VCaP (cell line): ENCODE measurements around the gene MORN1.

Source experiments
- H3K27ac ChIP-seq: fragments of 450-650 bp; 2 replicates; pipeline ENCODE4 v1.5.1; 2017
- TF ChIP-seq, protein P1 (sequence below): fragments of 450-650 bp; conservative IDR thresholded peaks from 2 replicates; pipeline ENCODE4 v1.5.1; 2017; ENCODE audit warnings: mild to moderate bottlenecking, moderate library complexity

Gene MORN1

DNA sequence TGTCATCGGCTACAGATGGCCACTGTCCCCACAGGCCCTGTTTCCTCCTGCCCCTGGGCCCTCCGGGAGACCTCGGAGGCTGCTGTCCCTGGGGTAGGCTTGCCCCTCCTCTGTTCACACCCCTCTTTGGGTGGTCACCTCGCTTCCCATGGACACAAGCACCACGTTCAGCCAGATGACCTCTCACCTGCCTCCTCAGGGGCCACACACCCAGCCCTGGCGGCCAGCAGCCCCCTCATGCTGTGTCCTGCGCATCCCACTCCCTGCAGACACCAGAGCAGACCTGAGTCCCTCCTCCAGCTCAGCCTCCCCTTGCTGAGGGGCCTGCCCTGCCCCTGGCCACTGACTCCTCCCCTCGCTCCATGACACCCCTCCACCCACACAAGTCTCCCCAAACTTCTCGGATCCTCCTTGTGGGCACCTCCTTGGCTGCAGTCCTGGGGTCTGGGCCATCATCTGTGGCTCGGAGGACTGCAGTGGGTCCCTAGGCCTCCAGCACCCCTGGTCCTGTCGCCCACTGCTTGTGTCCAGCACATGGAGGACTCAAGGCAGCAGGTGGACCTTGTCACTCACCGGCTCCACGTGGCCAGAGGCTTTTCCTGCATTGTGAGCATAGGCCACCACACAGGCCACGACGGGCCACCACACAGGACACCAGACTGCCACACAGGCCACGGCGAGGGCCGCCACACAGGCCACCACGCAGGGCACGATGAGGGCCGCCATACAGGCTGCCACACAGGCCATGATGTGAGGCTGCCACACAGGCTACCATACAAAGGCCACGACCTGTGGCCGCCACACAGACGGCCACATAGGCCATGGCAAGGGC lies 51.1 kb downstream of the MORN1 start:
- TF ChIP-seq, protein P1, sequence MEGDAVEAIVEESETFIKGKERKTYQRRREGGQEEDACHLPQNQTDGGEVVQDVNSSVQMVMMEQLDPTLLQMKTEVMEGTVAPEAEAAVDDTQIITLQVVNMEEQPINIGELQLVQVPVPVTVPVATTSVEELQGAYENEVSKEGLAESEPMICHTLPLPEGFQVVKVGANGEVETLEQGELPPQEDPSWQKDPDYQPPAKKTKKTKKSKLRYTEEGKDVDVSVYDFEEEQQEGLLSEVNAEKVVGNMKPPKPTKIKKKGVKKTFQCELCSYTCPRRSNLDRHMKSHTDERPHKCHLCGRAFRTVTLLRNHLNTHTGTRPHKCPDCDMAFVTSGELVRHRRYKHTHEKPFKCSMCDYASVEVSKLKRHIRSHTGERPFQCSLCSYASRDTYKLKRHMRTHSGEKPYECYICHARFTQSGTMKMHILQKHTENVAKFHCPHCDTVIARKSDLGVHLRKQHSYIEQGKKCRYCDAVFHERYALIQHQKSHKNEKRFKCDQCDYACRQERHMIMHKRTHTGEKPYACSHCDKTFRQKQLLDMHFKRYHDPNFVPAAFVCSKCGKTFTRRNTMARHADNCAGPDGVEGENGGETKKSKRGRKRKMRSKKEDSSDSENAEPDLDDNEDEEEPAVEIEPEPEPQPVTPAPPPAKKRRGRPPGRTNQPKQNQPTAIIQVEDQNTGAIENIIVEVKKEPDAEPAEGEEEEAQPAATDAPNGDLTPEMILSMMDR: no peak
- no peak overlapping the region for H3K27ac ChIP-seq

DNA sequence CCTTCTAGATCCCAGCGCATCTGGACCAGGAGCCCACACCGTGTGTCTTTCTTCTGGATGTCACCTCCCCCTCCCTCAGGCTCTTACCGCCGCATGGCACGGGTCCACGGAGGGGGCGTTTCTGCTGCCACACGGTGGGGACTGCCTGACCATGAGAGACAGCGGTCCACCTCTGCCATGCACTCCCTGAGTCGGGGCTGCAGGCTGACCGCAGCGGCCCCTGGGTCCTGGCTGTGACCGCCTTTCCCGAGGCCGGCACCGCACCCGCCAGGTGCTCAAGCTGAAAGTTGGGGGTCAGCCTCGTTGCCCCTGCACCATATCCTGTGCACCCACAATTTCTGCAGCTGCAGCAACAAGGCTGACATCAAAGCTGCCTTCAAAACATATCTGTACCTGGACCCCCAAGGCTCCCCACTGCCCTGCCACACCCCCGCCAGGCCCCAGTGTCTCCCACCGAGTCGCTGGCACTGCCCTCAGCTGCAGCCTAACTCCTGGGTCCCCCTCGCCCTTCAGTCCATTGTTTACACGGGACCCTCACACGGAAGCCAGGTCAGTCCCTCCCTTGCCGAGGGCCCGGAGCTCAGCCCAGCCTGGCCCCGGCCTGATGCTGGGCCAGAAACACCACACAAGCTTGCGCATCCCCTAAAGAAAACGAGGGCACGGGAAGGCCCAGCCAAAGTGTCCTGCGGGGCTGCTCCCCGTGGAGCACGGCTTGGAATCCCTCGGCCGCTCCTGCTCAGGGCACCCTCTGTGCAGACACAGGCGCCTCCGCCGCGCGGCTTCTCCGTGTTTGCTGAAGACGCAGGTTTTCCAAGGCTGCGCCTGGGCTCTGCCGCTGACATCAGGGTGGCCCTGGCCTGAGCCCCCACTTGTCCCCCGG lies 51.9 kb downstream of the MORN1 start:
- TF ChIP-seq, protein P1: no peak
- no peak overlapping the region for H3K27ac ChIP-seq

DNA sequence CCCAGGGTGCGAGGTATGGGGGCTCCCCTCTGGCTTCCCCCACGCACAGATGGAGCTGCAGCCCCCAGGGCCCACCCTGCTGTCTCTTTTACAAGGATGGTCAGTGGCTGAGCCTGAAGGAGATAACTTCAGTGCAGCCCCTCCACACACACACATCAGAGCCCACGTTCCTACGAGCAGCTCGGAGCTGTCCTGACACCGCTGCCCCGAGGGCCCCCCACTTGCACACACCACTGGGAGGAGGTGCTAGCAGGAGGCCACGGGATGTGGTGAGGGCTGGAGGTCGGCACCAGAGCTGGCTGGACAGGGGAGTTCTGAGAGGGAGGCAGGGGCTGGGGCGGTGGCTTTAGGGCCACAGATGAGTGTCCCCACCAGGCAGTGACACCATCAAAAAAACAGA lies 53.9 kb downstream of the MORN1 start:
- no peak overlapping the region for H3K27ac ChIP-seq
- TF ChIP-seq, protein P1: no peak

DNA sequence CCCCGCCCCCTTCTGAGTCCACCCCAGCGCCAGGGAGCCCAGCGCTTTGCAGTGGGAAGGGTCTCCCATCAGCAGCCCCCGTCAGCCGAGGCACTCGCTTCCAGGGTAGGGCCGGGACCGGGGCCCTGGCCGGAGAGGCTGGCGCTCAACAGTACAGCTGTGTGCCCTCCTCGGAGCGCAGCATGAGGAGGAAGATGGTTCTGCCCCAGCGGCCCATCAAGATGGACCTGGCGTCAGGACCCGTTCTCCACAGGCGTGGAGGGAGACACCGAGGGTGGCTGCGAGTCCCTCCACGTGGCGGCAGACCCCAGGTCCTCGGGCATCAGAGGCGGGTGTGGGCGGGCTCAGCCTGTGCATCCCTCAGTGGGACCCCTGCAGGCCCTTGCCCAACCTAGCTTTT lies 54.3 kb downstream of the MORN1 start:
- TF ChIP-seq, protein P1: no peak
- no peak overlapping the region for H3K27ac ChIP-seq

DNA sequence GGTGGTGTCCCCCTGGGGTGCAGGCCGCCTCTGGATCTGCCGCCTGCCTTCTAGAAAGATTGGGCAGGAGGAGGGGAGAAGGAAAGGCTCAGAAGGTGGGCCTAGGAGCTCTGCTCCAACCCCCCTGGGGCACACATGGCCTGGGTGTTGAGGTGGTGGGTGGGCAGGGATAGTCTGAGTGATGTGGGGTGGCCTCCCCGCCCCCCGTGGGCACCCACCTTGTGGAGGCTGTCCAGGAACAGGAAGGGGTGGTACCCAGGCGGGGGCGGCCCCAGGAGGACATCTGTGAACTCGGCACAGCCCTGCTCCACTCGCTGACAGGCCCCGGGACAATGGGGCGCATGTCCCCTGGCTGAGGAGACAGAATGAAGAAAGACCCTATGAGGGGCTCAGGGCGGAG lies 54.9 kb downstream of the MORN1 start:
- no peak overlapping the region for H3K27ac ChIP-seq
- TF ChIP-seq, protein P1: no peak

DNA sequence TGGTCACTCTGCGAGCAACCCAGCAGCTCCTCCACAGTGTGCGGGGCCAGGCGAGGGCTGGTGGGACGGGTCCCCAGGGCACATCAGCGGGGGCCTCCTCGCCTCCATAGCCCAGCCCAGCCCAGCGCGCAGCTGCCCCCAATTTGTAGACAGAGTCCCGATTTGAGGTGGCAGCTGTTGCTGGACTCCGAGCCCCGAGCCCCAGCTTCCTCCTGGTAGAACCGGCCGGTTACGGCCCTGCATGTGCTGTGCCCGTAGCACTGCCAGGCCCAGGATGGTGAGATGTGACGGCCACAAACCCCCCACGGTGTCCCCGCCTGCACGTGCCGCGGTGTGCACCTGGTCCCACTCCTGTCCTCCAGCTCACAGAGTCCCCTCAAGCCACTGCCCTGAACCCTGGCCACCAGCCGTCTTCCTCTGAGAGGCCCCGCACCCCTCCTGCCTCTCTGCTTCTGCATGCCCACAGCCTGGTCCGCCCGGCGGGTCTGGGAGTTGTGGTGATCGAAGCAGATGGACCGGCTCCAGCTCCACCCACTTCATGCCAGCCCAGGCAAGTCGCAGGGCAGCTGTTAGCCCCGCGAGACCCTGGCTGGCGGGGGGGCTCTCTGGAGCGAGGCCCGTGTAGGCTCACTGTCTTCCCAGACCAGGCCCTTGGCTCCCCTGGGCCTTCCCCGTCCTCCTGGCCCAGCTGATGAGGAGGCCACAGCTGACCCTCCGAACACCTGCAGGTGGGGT lies 55.5 kb downstream of the MORN1 start:
- no peak overlapping the region for H3K27ac ChIP-seq

More for the DNA sequence above, 55.5 kb downstream of the MORN1 start:
- TF ChIP-seq, protein P1: no peak
